Gastrocnemius medialis (tissue), 4 donors: ENCODE data around the gene METAP1D.

Experiments
- POLR2A ChIP-seq, 2 donors: fragments of 450-650 bp; IDR thresholded peaks; one replicate each; pipeline ENCODE4 v1.6.1; 2017; ENCODE audit warnings: antibody characterized with exemption in 2 of 2, mild to moderate bottlenecking in 2 of 2, moderate library complexity in 2 of 2
- TF ChIP-seq, protein P1 (sequence below), 5 experiments: fragments of 450-650 bp in 3 of 5; fragments of 200-600 bp in 2 of 5; sonication (generic) in 2 of 5; IDR thresholded peaks in 4 of 5; conservative IDR thresholded peaks in 1 of 5; 1 replicate in 4 of 5; 2 replicates in 1 of 5; pipeline ENCODE4 v1.5.1; 2016 to 2019; ENCODE audit warnings: antibody characterized with exemption in 5 of 5, mild to moderate bottlenecking in 3 of 5, moderate library complexity in 3 of 5

DNA sequence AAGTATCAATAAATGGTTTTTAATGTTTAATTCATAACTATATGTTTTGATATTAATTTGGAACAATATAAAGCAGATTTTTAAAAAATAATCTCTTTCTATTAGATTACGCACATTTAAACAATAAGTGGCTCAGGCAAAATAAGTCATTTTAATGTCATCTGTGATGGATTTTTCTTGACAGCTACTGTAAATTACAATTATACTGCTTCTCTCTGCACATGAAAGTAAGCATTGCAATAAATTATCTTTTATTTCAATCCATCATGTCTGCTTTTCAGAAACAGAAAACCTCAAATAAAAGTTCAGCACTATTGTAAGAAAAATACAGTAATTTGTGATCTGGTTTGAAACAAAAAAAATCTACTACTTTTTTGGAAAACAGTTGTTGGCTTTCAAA is 74.5 kb downstream of the METAP1D start:
- TF ChIP-seq, protein P1, sequence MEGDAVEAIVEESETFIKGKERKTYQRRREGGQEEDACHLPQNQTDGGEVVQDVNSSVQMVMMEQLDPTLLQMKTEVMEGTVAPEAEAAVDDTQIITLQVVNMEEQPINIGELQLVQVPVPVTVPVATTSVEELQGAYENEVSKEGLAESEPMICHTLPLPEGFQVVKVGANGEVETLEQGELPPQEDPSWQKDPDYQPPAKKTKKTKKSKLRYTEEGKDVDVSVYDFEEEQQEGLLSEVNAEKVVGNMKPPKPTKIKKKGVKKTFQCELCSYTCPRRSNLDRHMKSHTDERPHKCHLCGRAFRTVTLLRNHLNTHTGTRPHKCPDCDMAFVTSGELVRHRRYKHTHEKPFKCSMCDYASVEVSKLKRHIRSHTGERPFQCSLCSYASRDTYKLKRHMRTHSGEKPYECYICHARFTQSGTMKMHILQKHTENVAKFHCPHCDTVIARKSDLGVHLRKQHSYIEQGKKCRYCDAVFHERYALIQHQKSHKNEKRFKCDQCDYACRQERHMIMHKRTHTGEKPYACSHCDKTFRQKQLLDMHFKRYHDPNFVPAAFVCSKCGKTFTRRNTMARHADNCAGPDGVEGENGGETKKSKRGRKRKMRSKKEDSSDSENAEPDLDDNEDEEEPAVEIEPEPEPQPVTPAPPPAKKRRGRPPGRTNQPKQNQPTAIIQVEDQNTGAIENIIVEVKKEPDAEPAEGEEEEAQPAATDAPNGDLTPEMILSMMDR (IDR thresholded peaks at IDR 0.05 in 4 of 5, conservative IDR thresholded peaks at IDR 0.05 in 1 of 5) = no peak
- no peak for TF ChIP-seq POLR2A (IDR thresholded peaks at IDR 0.05)
